H9 (cell line): Measurements from ENCODE around the gene KNG1. TPM values are rescaled to one million over a fixed set of nuclear protein-coding genes. Genes with fewer than 3 reads are reported as not detected.

Source experiments
- DNase-seq: peaks from one replicate; pipeline ENCODE4 v3.0.0-alpha.2; 2017
- H2AFZ ChIP-seq: one replicate; pipeline ENCODE4 v1.6.1; 2013; ENCODE audit warnings: mild to moderate bottlenecking, low read length, control low read depth, moderate library complexity
- H2AK5ac ChIP-seq: 2 replicates; pipeline ENCODE4 v1.6.1; 2013; ENCODE audit warnings: low read length, control low read depth, mixed read lengths; ENCODE audit not compliant: insufficient read length
- H2BK120ac ChIP-seq: one replicate; pipeline ENCODE4 v1.6.1; 2013; ENCODE audit warnings: low read depth, mild to moderate bottlenecking, low read length, control low read depth, inconsistent platforms; ENCODE audit not compliant: poor library complexity, severe bottlenecking
- H2BK12ac ChIP-seq: 2 replicates; pipeline ENCODE4 v1.6.1; 2013; ENCODE audit warnings: low read length, control low read depth, mixed read lengths, low read depth; ENCODE audit not compliant: insufficient read length
- H2BK15ac ChIP-seq: 2 replicates; pipeline ENCODE4 v1.6.1; 2013; ENCODE audit warnings: low read depth, low read length, control low read depth
- H2BK20ac ChIP-seq: one replicate; pipeline ENCODE4 v1.6.1; 2013; ENCODE audit warnings: low read depth, mild to moderate bottlenecking, low read length, control low read depth, inconsistent platforms; ENCODE audit not compliant: poor library complexity, severe bottlenecking
- H2BK5ac ChIP-seq: 2 replicates; pipeline ENCODE4 v1.6.1; 2013; ENCODE audit warnings: low read length, control low read depth, mixed read lengths; ENCODE audit not compliant: insufficient read length
- H3K14ac ChIP-seq: 2 replicates; pipeline ENCODE4 v1.6.1; 2013; ENCODE audit warnings: low read length, control low read depth; ENCODE audit not compliant: insufficient read depth
- H3K18ac ChIP-seq: 2 replicates; pipeline ENCODE4 v1.6.1; 2013; ENCODE audit warnings: low read depth, mild to moderate bottlenecking, mixed read lengths, low read length, control low read depth; ENCODE audit not compliant: insufficient read length
- H3K23ac ChIP-seq: 2 replicates; pipeline ENCODE4 v1.6.1; 2013; ENCODE audit warnings: low read length, control low read depth, mixed read lengths, low read depth; ENCODE audit not compliant: insufficient read length
- H3K23me2 ChIP-seq: 2 replicates; pipeline ENCODE4 v1.6.1; 2013; ENCODE audit warnings: low read depth, mild to moderate bottlenecking, mixed read lengths, low read length, control low read depth; ENCODE audit not compliant: insufficient read length, poor library complexity, severe bottlenecking
- H3K27ac ChIP-seq: 2 replicates; pipeline ENCODE4 v1.5.1; 2013; ENCODE audit warnings: low read length, control low read depth, mixed read lengths, low read depth; ENCODE audit not compliant: insufficient read length
- H3K27me3 ChIP-seq: 2 replicates; pipeline ENCODE4 v1.6.1; 2013; ENCODE audit warnings: low read length, control low read depth, inconsistent platforms; ENCODE audit not compliant: insufficient read depth
- H3K4ac ChIP-seq: 2 replicates; pipeline ENCODE4 v1.6.1; 2013; ENCODE audit warnings: low read depth, mild to moderate bottlenecking, control low read depth, inconsistent platforms, low read length, moderate library complexity
- H3K4me1 ChIP-seq: 2 replicates; pipeline ENCODE4 v1.6.1; 2013; ENCODE audit warnings: low read length, control low read depth, inconsistent platforms; ENCODE audit not compliant: insufficient read depth
- H3K4me2 ChIP-seq: 2 replicates; pipeline ENCODE4 v1.6.1; 2013; ENCODE audit warnings: low read length, control low read depth, mixed read lengths; ENCODE audit not compliant: insufficient read length, insufficient read depth
- H3K56ac ChIP-seq: 2 replicates; pipeline ENCODE4 v1.6.1; 2013; ENCODE audit warnings: low read depth, mild to moderate bottlenecking, mixed read lengths, low read length, control low read depth; ENCODE audit not compliant: insufficient read length
- H3K79me1 ChIP-seq: 2 replicates; pipeline ENCODE4 v1.6.1; 2013; ENCODE audit warnings: low read depth, mild to moderate bottlenecking, moderate library complexity, low read length, control low read depth, inconsistent platforms; ENCODE audit not compliant: insufficient read depth, poor library complexity, severe bottlenecking
- H3K79me2 ChIP-seq: 2 replicates; pipeline ENCODE4 v1.6.1; 2013; ENCODE audit warnings: low read length, control low read depth, inconsistent platforms; ENCODE audit not compliant: insufficient read depth
- H3K9ac ChIP-seq: 2 replicates; pipeline ENCODE4 v1.6.1; 2013; ENCODE audit warnings: low read length, control low read depth, mixed read lengths; ENCODE audit not compliant: insufficient read length; ENCODE audit errors: extremely low read depth
- H3K9me3 ChIP-seq: one replicate; pipeline ENCODE4 v1.6.1; 2013; ENCODE audit warnings: low read depth, low read length, inconsistent platforms; ENCODE audit not compliant: control insufficient read depth
- H3T11ph ChIP-seq: one replicate; pipeline ENCODE4 v1.6.1; 2013; ENCODE audit warnings: mild to moderate bottlenecking, low read length, control low read depth, inconsistent platforms
- H4K20me1 ChIP-seq: one replicate; pipeline ENCODE4 v1.6.1; 2013; ENCODE audit not compliant: control insufficient read depth, insufficient read length, insufficient read depth
- H4K5ac ChIP-seq: 2 replicates; pipeline ENCODE4 v1.6.1; 2013; ENCODE audit warnings: low read depth, mild to moderate bottlenecking, mixed read lengths, low read length, control low read depth; ENCODE audit not compliant: insufficient read length
- H4K8ac ChIP-seq: replicated peaks from 2 replicates; pipeline ENCODE4 v1.6.1; 2013; ENCODE audit warnings: low read length, control low read depth, mixed read lengths, low read depth; ENCODE audit not compliant: insufficient read length
- H4K91ac ChIP-seq: 2 replicates; pipeline ENCODE4 v1.6.1; 2013; ENCODE audit warnings: low read depth, mild to moderate bottlenecking, moderate library complexity, mixed read lengths, low read length, control low read depth; ENCODE audit not compliant: insufficient read length
- H3K27ac Mint-ChIP-seq, 3 experiments: 2 replicates in 2 of 3; 3 replicates in 1 of 3; pipeline ENCODE4 v1.8.0; 2020 to 2021; ENCODE audit warnings: mixed read lengths in 3 of 3, mild to moderate bottlenecking in 1 of 3, moderate library complexity in 1 of 3
- H3K27me3 Mint-ChIP-seq: 2 replicates; pipeline ENCODE4 v1.8.0; 2021; ENCODE audit warnings: low read depth, mild to moderate bottlenecking, moderate library complexity, mixed read lengths
- H3K36me3 Mint-ChIP-seq, 3 experiments: 2 replicates in 2 of 3; 3 replicates in 1 of 3; pipeline ENCODE4 v1.8.0; 2020 to 2021; ENCODE audit warnings: low read depth in 3 of 3, mixed read lengths in 3 of 3; ENCODE audit not compliant: insufficient read depth in 1 of 3
- H3K4me1 Mint-ChIP-seq, 2 experiments: 2 replicates each; pipeline ENCODE4 v1.8.0; 2020; ENCODE audit warnings: mixed read lengths in 2 of 2
- H3K4me3 Mint-ChIP-seq, 2 experiments: 2 replicates in 1 of 2; 3 replicates in 1 of 2; pipeline ENCODE4 v1.8.0; 2020 to 2021; ENCODE audit warnings: mild to moderate bottlenecking in 2 of 2, mixed read lengths in 2 of 2, moderate library complexity in 1 of 2
- H3K9me3 Mint-ChIP-seq, 2 experiments: 2 replicates in 1 of 2; 3 replicates in 1 of 2; pipeline ENCODE4 v1.8.0; 2020; ENCODE audit warnings: mild to moderate bottlenecking in 2 of 2, mixed read lengths in 2 of 2, moderate library complexity in 1 of 2
- CTCF ChIP-seq: fragments of 200-600 bp; sonication (generic); conservative IDR thresholded peaks from 3 replicates; pipeline ENCODE4 v1.8.0; 2021; ENCODE audit warnings: antibody characterized with exemption, mild to moderate bottlenecking
- WGBS: extraction: QIAGEN DNeasy Blood & Tissue Kit; methylation state at CpG from one replicate; pipeline ENCODE4 v1.1.7; 2013; ENCODE audit warnings: missing lambda C conversion rate, low lambda C conversion rate, mixed read lengths; ENCODE audit not compliant: insufficient read length; ENCODE audit errors: extremely low coverage; 5-methylcytosine and 5-hydroxymethylcytosine counted together
- total RNA-seq: library from RNA; stranded (reverse); gene quantifications from 2 replicates; pipeline ENCODE4 v1.2.1, GENCODE V29; 2021

KNG1 gene
- total RNA-seq, 1 experiment from 2014 or later = not detected

- no peak for DNase-seq
- H2BK20ac ChIP-seq = no peak overlapping the region
- H3K79me1 ChIP-seq = no peaks in the 10 kb centered on the region
- no peak overlapping the region for H2BK12ac ChIP-seq
- no peak overlapping the region for H2BK15ac ChIP-seq
- no peak overlapping the region for H3T11ph ChIP-seq
- H2BK120ac ChIP-seq = no peak overlapping the region
- H4K5ac ChIP-seq = no peak overlapping the region
- H2BK5ac ChIP-seq = no peak overlapping the region
- H3K36me3 Mint-ChIP-seq = peaks cover 0 to 2% (median 0%) of the 10 kb centered on the region in 3 experiments; a peak in 1 of 7 replicates
- H3K4me2 ChIP-seq = no peak overlapping the region
- no peaks in the 10 kb centered on the region for H3K9me3 Mint-ChIP-seq
- no peak overlapping the region for H3K23ac ChIP-seq
- no peaks in the 10 kb centered on the region for H3K4me1 ChIP-seq
- H3K56ac ChIP-seq = no peak overlapping the region
- H3K4me3 Mint-ChIP-seq = no peak overlapping the region
- TF ChIP-seq CTCF = no peak
- WGBS = no CpG with 5 or more reads among the region's 3 CpGs
- no peak overlapping the region for H2AFZ ChIP-seq
- H3K9ac ChIP-seq = no peak overlapping the region
- no peak overlapping the region for H3K18ac ChIP-seq
- H2AK5ac ChIP-seq = no peak overlapping the region
- H3K4me1 Mint-ChIP-seq = no peaks in the 10 kb centered on the region
- H3K23me2 ChIP-seq = no peaks in the 10 kb centered on the region
- no peak overlapping the region for H4K91ac ChIP-seq
- H3K4ac ChIP-seq = no peak overlapping the region
- no peak overlapping the region for H3K27ac ChIP-seq
- no peaks in the 10 kb centered on the region for H3K27me3 ChIP-seq
- H4K20me1 ChIP-seq = no peaks in the 10 kb centered on the region
- H3K27me3 Mint-ChIP-seq = peaks cover 2% of the 10 kb centered on the region; the same call in 1 of the 2 replicates
- no peaks in the 10 kb centered on the region for H3K79me2 ChIP-seq
- no peak overlapping the region for H3K14ac ChIP-seq
- H3K9me3 ChIP-seq = no peaks in the 10 kb centered on the region
- H3K27ac Mint-ChIP-seq = no peak overlapping the region
- no peak overlapping the region for H4K8ac ChIP-seq
These were observed 23.3 kb upstream of the KNG1 start for GRCh38 chr3:186693843-186694242.
